Panc1 (cell line): ENCODE measurements around the gene MYL12A. TPM values are rescaled to one million over a fixed set of nuclear protein-coding genes. Genes with fewer than 3 reads are reported as not detected.

Source experiments
- ATAC-seq: fragments of 200-7000 bp; cut with Tn5 transposase; 2 replicates; pipeline ENCODE4 v1.9.1; 2020; ENCODE audit warnings: mild to moderate bottlenecking, moderate library complexity
- BruUV-seq: library from RNA; stranded (reverse); fragments of 400-500 nt; replicated peaks from 2 replicates; lab custom pipeline; 2021; lab: Mats Ljungman, UMichigan
- CTCF ChIA-PET: fragments of 300-600 bp; sonication (Branson Sonifier 250); formaldehyde crosslinking; loops from one replicate; lab custom pipeline; 2022; ENCODE audit warnings: antibody characterized with exemption; lab: Charles Lee
- POLR2A ChIA-PET: fragments of 300-600 bp; sonication (Branson Sonifier 250); formaldehyde crosslinking; loops from one replicate; lab custom pipeline; 2022; ENCODE audit warnings: antibody characterized with exemption; lab: Charles Lee
- DNase-seq: peaks from one replicate; pipeline ENCODE4 v3.0.0-alpha.2; 2010; ENCODE audit warnings: low read depth, low spot score
- H3K27ac ChIP-seq: 2 replicates; pipeline ENCODE4 v1.5.1; 2011; ENCODE audit warnings: mild to moderate bottlenecking, low read length, inconsistent platforms
- H3K27me3 ChIP-seq: fragments of 200-500 bp; sonication (Bioruptor generic); 2 replicates; pipeline ENCODE4 v1.6.0; 2014; ENCODE audit warnings: low read length, inconsistent platforms; ENCODE audit not compliant: control insufficient read depth, insufficient read depth
- H3K36me3 ChIP-seq: fragments of 200-500 bp; sonication (Bioruptor generic); 2 replicates; pipeline ENCODE4 v1.5.1; 2014; ENCODE audit warnings: inconsistent platforms, mild to moderate bottlenecking, low read length, moderate library complexity; ENCODE audit not compliant: control insufficient read depth, insufficient read depth
- H3K4me1 ChIP-seq: 2 replicates; pipeline ENCODE4 v1.5.1; 2011; ENCODE audit warnings: inconsistent platforms, mild to moderate bottlenecking, low read length, moderate library complexity; ENCODE audit not compliant: control insufficient read depth, insufficient read depth
- H3K4me3 ChIP-seq, 2 experiments: 2 replicates each; pipeline ENCODE4 v1.5.1; 2011 to 2012; ENCODE audit warnings: low read depth in 2 of 2, low read length in 2 of 2, mild to moderate bottlenecking in 2 of 2, inconsistent platforms in 1 of 2, moderate library complexity in 1 of 2
- H3K9me3 ChIP-seq: fragments of 200-500 bp; sonication (Bioruptor generic); 2 replicates; pipeline ENCODE4 v1.5.1; 2014; ENCODE audit warnings: low read depth, mild to moderate bottlenecking, inconsistent platforms, low read length, moderate library complexity; ENCODE audit not compliant: control insufficient read depth, insufficient read depth
- CTCF ChIP-seq: fragments of 450-650 bp; IDR thresholded peaks from 2 replicates; pipeline ENCODE4 v1.5.1; 2017; ENCODE audit warnings: mild to moderate bottlenecking
- POLR2AphosphoS5 ChIP-seq: IDR thresholded peaks from 2 replicates; pipeline ENCODE4 v1.6.1; 2012; ENCODE audit warnings: mild to moderate bottlenecking, low read depth, low read length, moderate library complexity
- REST ChIP-seq, 2 experiments: IDR thresholded peaks; 2 replicates each; pipeline ENCODE4 v1.6.1; 2011 to 2012; ENCODE audit warnings: low read depth in 2 of 2, control low read depth in 1 of 2, low read length in 1 of 2, mild to moderate bottlenecking in 1 of 2, moderate library complexity in 1 of 2; ENCODE audit not compliant: insufficient read depth in 1 of 2
- SIN3A ChIP-seq: IDR thresholded peaks from 2 replicates; pipeline ENCODE4 v1.6.1; 2012; ENCODE audit warnings: low read depth, mild to moderate bottlenecking, low read length, moderate library complexity, borderline replicate concordance; ENCODE audit not compliant: insufficient read depth
- TCF7L2 ChIP-seq: IDR thresholded peaks from 2 replicates; pipeline ENCODE4 v1.6.1; 2011; ENCODE audit warnings: mild to moderate bottlenecking, low read depth, low read length, inconsistent platforms
- in situ Hi-C: cut with HindIII; loops from 2 replicates; pipeline ENCODE4 v1.10.0; 2016; ENCODE audit warnings: low sequenced_read_pairs, low pct_unique_long_range_greater_than_20kb
- intact Hi-C: fragments of 100-400 bp; cut with micrococcal nuclease; formaldehyde crosslinking; loops from one replicate; pipeline ENCODE4 v1.10.0; 2022; ENCODE audit not compliant: unreplicated experiment
- total RNA-seq: library from RNA; stranded (reverse); gene quantifications from one replicate; pipeline ENCODE4 v1.2.1, GENCODE V29; 2021; ENCODE audit not compliant: unreplicated experiment

The MYL12A gene
- total RNA-seq, 1 experiment from 2014 or later: 489 TPM

- no peaks in the 10 kb centered on the region for H3K36me3 ChIP-seq
- no peaks in the 10 kb centered on the region for H3K9me3 ChIP-seq
- H3K27ac ChIP-seq: no peak overlapping the region
- in situ Hi-C loops: no loop called here
- H3K4me1 ChIP-seq: peaks cover 10% of the 10 kb centered on the region
- no peak for TF ChIP-seq SIN3A
- TF ChIP-seq REST (IDR thresholded peaks at IDR 0.05; ENCODE audit: insufficient read depth in 1 of 2, low read depth in 2 of 2, low read length in 1 of 2): no peak
- no peak for TF ChIP-seq TCF7L2
- no peak for TF ChIP-seq CTCF
- TF ChIP-seq POLR2AphosphoS5: no peak
- ChIA-PET CTCF (no interaction called here), POLR2A (interaction anchor here (0.6 kb wide), 1 partner anchor 18 kb away, joined by 3 read pairs; no protein-coding TSS in a partner anchor)
- H3K27me3 ChIP-seq: no peaks in the 10 kb centered on the region
- intact Hi-C loops: loop anchor here (10.0 kb wide), 1 partner anchor 168 kb away; no protein-coding TSS in a partner anchor
- DNase-seq: no peak
- no peak for ATAC-seq
- H3K4me3 ChIP-seq: no peak overlapping the region
- no TSS peak for BruUV-seq
Measured at GRCh38 chr18:3212657-3213056, 34.9 kb upstream of the MYL12A start.

GRCh38 chr18:3213300-3214059, 34.1 kb upstream of the MYL12A start:
- Histone ChIP-seq H3K27me3 (no peaks in the 10 kb centered on the region), H3K27ac (peak overlapping the region; percentile 49; the same call in 1 of the 2 replicates), H3K9me3 (no peaks in the 10 kb centered on the region), H3K4me1 (peaks cover 10% of the 10 kb centered on the region), H3K4me3 (peak overlapping the region in 1 of 2 experiments; percentile 33; a peak in 1 of 4 replicates), H3K36me3 (no peaks in the 10 kb centered on the region)
- TF ChIP-seq SIN3A: no peak
- no peak for TF ChIP-seq TCF7L2
- TF ChIP-seq CTCF: no peak
- TF ChIP-seq REST (IDR thresholded peaks at IDR 0.05; ENCODE audit: insufficient read depth in 1 of 2, low read depth in 2 of 2, low read length in 1 of 2): no peak
- no peak for TF ChIP-seq POLR2AphosphoS5
- in situ Hi-C loops (no loop called here), intact Hi-C loops (loop anchor here (10.0 kb wide), 1 partner anchor 169 kb away; no protein-coding TSS in a partner anchor)
- ChIA-PET POLR2A (interaction anchor here (0.6 kb wide), 1 partner anchor 19 kb away, joined by 3 read pairs; no protein-coding TSS in a partner anchor), CTCF (no interaction called here)
- no TSS peak for BruUV-seq
- ATAC-seq: no peak
- no peak for DNase-seq
